HFF-Myc (cell line): ENCODE data around the gene TSKU.

Experiments used
- DNase-seq: peaks from one replicate; pipeline ENCODE4 v3.0.0-alpha.2; 2011; ENCODE audit warnings: low read depth; ENCODE audit errors: extremely low read depth
- H3K4me3 ChIP-seq: replicated peaks from 2 replicates; pipeline ENCODE4 v1.5.1; 2011; ENCODE audit warnings: low read depth, mild to moderate bottlenecking, control low read depth, low read length
- TF ChIP-seq, protein P1 (sequence below): IDR thresholded peaks from 2 replicates; pipeline ENCODE4 v1.5.1; 2012; ENCODE audit warnings: mild to moderate bottlenecking, low read depth, low read length, control low read depth; ENCODE audit errors: missing control alignments

Gene TSKU

DNA sequence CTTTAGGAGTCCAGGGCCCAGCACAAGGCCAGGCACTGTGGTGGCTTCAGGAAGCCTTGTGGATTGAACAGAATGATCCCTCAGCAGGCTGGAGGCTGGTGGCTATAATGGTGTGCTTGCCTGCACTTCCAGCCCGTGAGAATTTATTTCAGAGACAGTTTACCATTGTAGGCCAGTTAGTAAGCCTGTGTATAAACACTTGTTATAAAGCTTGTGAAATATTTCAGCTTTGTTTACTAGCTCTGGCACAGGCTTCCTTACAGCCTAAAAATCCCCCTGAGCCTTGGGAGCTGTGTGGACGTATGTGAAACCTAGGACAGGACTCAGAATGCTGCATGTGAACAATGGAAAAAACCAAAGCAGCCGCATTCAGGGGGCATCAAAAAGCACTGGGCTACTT is 51.0 kb downstream of the TSKU start:
- DNase-seq = no peak
- TF ChIP-seq, protein P1, sequence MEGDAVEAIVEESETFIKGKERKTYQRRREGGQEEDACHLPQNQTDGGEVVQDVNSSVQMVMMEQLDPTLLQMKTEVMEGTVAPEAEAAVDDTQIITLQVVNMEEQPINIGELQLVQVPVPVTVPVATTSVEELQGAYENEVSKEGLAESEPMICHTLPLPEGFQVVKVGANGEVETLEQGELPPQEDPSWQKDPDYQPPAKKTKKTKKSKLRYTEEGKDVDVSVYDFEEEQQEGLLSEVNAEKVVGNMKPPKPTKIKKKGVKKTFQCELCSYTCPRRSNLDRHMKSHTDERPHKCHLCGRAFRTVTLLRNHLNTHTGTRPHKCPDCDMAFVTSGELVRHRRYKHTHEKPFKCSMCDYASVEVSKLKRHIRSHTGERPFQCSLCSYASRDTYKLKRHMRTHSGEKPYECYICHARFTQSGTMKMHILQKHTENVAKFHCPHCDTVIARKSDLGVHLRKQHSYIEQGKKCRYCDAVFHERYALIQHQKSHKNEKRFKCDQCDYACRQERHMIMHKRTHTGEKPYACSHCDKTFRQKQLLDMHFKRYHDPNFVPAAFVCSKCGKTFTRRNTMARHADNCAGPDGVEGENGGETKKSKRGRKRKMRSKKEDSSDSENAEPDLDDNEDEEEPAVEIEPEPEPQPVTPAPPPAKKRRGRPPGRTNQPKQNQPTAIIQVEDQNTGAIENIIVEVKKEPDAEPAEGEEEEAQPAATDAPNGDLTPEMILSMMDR = no peak
- H3K4me3 ChIP-seq = no peak overlapping the region

DNA sequence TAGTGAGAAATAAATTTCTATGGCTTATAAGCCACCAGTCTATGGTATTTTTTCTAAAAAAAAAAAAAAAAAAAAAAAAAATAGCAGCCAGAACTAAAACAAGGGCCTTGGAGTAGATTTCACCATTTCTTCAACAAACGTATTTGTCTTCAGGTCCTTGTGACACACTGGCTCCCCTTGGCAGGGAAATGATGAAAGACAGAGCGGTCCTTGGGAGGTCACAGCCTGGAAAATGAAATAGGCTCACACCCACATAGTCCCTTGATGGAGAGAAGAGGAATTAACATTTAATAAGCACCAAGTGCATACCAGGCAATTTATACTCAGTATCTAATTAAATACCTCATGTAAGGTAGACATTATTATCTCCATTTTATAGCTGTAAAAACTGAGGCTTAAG is 51.9 kb downstream of the TSKU start:
- no peak for DNase-seq
- TF ChIP-seq, protein P1 = no peak
- no peak overlapping the region for H3K4me3 ChIP-seq

DNA sequence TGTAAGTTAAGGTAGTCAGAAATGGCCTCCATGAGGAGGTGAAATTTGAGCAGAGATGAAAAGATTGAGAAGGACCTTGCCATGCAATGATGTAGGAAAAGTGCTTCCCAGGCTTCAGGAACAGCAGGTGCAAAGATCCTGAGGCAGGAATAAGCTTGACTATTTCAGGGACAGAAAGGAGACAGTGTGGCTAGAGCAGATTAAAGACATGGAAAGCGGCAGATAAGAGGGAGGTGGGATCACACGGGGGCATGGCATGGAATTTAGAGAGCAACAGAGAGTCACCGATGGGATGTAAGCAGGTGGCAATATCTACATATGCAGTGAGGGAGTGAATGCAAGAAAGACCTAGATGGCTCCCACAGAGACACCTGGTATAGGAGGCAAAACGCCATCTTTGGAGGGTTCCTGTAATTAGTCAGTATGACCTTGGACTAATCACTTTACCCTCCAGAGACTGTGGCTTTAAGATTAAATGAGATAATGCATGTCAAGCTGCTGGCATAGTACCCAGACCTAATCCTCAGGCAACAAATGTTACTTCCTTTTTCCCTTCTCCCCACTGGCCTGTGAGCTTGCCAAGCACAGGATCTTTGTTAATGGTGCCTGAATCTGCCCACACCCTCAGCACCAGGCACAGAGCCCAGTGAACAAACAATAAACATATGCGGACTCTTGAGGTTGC is 52.9 kb downstream of the TSKU start:
- DNase-seq = peak; percentile 72
- TF ChIP-seq, protein P1 = no peak
- no peak overlapping the region for H3K4me3 ChIP-seq

DNA sequence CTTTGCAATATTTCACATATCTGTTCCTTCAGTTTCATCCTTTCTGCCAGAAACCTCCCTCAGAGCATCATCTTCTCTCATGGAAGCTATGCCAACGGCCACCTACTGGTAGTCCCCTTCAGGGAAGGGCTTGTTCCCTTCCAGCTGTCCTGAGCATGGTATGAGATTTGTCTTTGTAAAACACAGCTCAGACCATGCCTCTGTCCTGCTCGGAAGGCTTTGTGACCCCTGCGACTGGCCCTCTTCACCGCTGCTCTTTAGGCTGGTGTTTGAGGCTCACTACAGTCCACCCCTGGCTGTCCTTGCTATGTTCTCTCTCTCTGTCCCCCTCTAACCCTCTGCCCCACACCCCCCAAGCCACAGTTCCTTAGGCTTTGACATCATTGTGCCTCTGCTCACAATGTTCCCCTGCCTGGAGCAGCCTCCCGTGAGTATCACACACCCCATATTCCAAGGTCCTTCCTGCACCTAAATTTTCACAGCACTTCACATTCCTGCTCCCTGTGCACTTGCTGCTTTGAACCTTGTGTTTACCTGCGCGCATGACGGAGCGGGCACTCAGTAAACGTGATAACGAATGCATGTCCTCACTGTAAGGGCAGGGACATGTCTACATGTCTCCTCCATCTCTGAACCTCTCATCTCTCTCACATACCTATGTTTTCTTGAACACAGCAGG is 53.6 kb downstream of the TSKU start:
- H3K4me3 ChIP-seq = no peak overlapping the region
- no peak for DNase-seq
- TF ChIP-seq, protein P1 = peak; percentile 30

DNA sequence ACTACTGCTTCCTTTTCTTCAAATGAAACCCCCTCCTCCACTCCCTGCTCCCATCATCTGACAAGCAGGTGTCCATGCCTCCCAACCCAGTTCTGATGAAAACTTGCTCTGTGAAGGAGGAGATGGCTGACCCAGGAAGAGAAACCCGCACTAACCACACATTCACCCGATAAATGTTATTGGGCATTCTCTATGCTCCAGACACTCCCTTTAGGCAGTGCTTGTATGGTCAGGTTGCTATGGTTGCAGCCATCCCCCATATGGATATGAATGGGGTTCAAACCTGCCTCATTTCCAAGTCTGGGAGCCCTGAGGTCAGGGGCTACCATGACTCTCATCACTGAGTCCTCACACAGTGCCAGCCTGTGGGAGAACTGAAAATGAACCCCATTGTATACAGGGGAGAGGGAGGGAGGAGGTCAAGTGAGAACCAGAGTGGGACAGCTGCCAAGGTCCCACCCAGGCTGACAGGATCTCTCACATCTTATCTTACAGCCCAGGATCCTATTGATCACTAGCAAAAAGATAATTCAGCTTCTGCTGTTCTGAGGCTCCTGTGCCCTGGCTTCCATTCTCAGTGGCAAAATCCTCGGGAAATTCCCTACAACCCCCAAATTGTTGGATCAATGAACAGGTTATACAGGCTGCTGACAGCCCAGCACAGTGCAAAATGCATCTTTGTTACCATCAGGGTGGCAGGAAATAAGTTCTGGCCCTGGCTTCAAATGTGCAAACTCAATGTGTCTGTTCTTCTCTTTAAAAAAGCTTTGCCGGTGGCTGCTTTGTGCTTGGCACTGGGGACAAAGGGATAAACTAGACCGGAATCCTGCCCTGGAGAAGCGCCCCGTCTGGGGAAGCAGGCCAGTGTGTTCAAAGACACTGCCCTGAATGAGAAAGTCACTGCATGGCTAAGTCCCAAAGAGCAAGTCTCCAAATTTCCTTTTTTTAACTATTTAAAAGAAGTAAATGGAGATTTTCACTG is 54.8 kb downstream of the TSKU start:
- TF ChIP-seq, protein P1 = no peak
- H3K4me3 ChIP-seq = no peak overlapping the region
- no peak for DNase-seq

DNA sequence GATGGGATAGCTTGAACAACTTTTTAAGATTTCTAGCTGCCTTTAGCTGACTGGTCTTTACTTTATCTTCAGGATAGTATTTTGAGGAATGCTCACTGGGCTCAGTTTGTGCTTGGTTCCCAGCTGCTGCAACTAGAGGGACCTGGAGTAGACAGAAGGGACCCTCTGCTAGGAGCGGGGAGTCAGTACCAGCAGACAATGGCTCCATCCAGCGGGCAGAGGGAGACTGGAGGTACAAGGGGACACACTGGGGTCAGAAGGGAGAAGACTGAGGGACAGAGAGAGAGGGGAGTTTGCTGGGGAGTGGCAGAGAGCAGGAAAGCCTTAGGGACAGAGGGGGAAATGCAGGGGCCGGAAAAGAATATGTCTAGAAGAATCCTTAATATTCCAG is 55.5 kb downstream of the TSKU start:
- TF ChIP-seq, protein P1 = peak; percentile 45
- H3K4me3 ChIP-seq = no peak overlapping the region
- DNase-seq = no peak
